WERI-Rb-1 (cell line): ENCODE results near the gene NTN1.

Experiments
- DNase-seq: peaks from one replicate; pipeline ENCODE4 v3.0.0-alpha.2; 2020
- H3K27ac ChIP-seq: fragments of 250-450 bp; sonication (Bioruptor Pico); 2 replicates; pipeline ENCODE4 v1.5.1; 2020; ENCODE audit warnings: mild to moderate bottlenecking, moderate library complexity
- H3K27me3 ChIP-seq: fragments of 250-450 bp; sonication (Bioruptor Pico); 2 replicates; pipeline ENCODE4 v1.5.1; 2021; ENCODE audit warnings: mild to moderate bottlenecking, low read depth, moderate library complexity; ENCODE audit not compliant: insufficient read depth, severe bottlenecking
- H3K36me3 ChIP-seq: fragments of 250-450 bp; sonication (Bioruptor Pico); 2 replicates; pipeline ENCODE4 v1.5.1; 2020; ENCODE audit warnings: mild to moderate bottlenecking, moderate library complexity
- H3K4me3 ChIP-seq: 2 replicates; pipeline ENCODE4 v1.5.1; 2011; ENCODE audit warnings: low read depth, mild to moderate bottlenecking, control low read depth, low read length
- H3K9me3 ChIP-seq: fragments of 250-450 bp; sonication (Bioruptor Pico); 2 replicates; pipeline ENCODE4 v1.5.1; 2021; ENCODE audit warnings: mild to moderate bottlenecking, moderate library complexity; ENCODE audit not compliant: severe bottlenecking
- CTCF ChIP-seq: IDR thresholded peaks from 2 replicates; pipeline ENCODE4 v1.5.1; 2011; ENCODE audit warnings: low read depth, mild to moderate bottlenecking, control low read depth, inconsistent platforms, low read length

Gene NTN1

GRCh38 chr17:9217151-9218056 lies 196.1 kb downstream of the NTN1 start:
- TF ChIP-seq CTCF: no peak
- H3K27ac ChIP-seq: peak overlapping the region; percentile 49
- H3K9me3 ChIP-seq: peaks cover 16% of the 10 kb centered on the region
- no peak overlapping the region for H3K4me3 ChIP-seq
- no peak for DNase-seq
- no peaks in the 10 kb centered on the region for H3K27me3 ChIP-seq
- H3K36me3 ChIP-seq: no peaks in the 10 kb centered on the region

GRCh38 chr17:9218064-9218635 lies 196.8 kb downstream of the NTN1 start:
- no peak for TF ChIP-seq CTCF
- DNase-seq: no peak
- Histone ChIP-seq H3K4me3 (no peak overlapping the region), H3K36me3 (no peaks in the 10 kb centered on the region), H3K9me3 (peaks cover 16% of the 10 kb centered on the region), H3K27ac (no peak overlapping the region), H3K27me3 (no peaks in the 10 kb centered on the region)

- no peak overlapping the region for H3K27ac ChIP-seq
- no peak overlapping the region for H3K4me3 ChIP-seq
- DNase-seq: no peak
- TF ChIP-seq CTCF: no peak
- no peaks in the 10 kb centered on the region for H3K36me3 ChIP-seq
- H3K27me3 ChIP-seq: no peaks in the 10 kb centered on the region
- H3K9me3 ChIP-seq: peaks cover 16% of the 10 kb centered on the region
Observed at GRCh38 chr17:9218911-9219310, 197.6 kb downstream of the NTN1 start.

DNA sequence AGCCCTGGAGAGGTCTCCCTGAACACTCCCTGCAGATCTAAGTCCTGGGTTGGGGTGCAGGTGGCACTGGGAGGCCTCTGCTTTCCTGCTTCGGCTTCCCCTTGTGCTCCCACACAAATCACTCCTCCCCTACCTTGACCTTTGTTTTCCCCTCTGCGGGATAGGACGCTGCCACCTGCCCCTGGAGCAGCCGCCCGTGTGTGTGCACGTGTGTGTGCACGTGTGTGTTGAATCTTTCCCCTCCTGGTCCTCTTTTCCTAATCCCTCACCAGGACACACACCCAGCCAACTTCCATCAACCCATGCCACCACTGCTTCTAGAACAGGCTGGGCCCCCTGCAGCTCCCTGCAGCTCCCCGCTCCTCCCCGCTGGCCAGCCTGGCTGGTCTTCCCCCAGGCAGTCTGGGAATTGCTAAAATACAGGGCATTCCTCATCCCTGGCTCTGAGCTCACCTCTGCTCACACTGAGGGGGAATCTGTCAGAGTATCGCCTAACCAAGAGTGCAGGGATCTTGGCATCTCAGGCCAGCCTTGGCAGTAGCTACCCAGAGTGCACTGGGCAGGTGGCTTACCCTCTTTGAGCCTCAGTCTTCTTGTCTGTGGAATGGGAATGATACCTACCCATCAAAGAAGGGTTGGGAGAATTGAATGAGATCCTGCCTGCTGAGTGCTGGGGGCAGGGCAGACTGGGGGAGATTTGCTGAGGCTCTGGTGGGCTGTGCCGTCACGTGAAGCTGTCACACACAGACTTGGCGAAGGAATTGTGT lies 198.5 kb downstream of the NTN1 start:
- Histone ChIP-seq H3K27ac (no peak overlapping the region), H3K9me3 (peaks cover 16% of the 10 kb centered on the region), H3K4me3 (no peak overlapping the region), H3K27me3 (no peaks in the 10 kb centered on the region), H3K36me3 (no peaks in the 10 kb centered on the region)
- no peak for DNase-seq
- TF ChIP-seq CTCF: no peak

GRCh38 chr17:9220398-9221146 lies 199.3 kb downstream of the NTN1 start:
- H3K4me3 ChIP-seq: no peak overlapping the region
- peaks cover 9% of the 10 kb centered on the region for H3K9me3 ChIP-seq
- H3K27me3 ChIP-seq: no peaks in the 10 kb centered on the region
- H3K27ac ChIP-seq: no peak overlapping the region
- no peaks in the 10 kb centered on the region for H3K36me3 ChIP-seq
- DNase-seq: no peak
- TF ChIP-seq CTCF: no peak
